Measurements from ENCODE around the gene ATP11B.

ATP11B gene

DNA sequence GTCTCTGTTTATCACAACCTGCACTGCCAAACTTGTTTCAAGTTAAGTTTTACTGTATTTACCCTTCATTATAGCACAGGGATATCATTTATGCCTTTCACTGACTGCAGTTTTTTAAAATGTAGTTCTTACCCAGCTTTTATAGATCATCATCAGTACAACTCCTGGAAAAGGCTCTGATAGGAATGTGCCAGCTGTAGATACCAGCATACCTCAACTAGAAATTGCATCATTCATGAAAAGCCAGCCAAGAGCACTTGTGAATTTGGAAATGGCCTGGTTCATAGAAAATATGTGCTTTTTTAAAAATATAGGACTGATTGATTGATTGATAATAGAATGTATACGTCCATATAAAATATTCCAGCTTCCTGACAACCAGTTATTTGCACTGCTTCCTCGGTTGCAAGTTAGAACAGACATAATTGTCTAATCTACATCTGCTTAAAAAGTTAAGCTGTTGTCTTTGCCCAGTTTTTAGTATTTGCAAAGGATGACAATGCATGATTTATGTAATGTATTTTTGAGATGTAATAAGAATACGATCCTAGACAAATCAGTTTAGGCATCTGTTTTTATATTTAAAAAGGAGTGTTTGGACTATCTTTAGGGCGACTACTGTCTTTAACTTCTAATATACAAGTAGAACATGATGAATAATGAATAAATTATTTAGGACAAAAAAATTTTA is 128.5 kb downstream of the ATP11B start:
- Mint-ChIP-seq H3K4me3 (no peak overlapping the region), H3K27me3 (no peaks in the 10 kb centered on the region), H3K36me3 (ENCODE audit: low read depth) (peaks cover 59% of the 10 kb centered on the region), H3K27ac (no peak overlapping the region), H3K4me1 (ENCODE audit: low read depth) (no peaks in the 10 kb centered on the region), H3K9me3 (peaks cover 2% of the 10 kb centered on the region)
- DNase-seq, result no peak

- DNase-seq, result no peak
- Mint-ChIP-seq H3K4me1 (ENCODE audit: low read depth) (peaks cover 8% of the 10 kb centered on the region), H3K27me3 (no peaks in the 10 kb centered on the region), H3K36me3 (ENCODE audit: low read depth) (peaks cover 60% of the 10 kb centered on the region), H3K9me3 (peaks cover 11% of the 10 kb centered on the region), H3K4me3 (no peak overlapping the region), H3K27ac (no peak overlapping the region)
Measured at GRCh38 chr3:182925330-182925943, 132.1 kb downstream of the ATP11B start.

GRCh38 chr3:182925944-182926337 is 132.6 kb downstream of the ATP11B start:
- no peak for DNase-seq
- Mint-ChIP-seq H3K27ac (no peak overlapping the region), H3K9me3 (peaks cover 11% of the 10 kb centered on the region), H3K36me3 (ENCODE audit: low read depth) (peaks cover 55% of the 10 kb centered on the region), H3K4me3 (no peak overlapping the region), H3K4me1 (ENCODE audit: low read depth) (peaks cover 8% of the 10 kb centered on the region), H3K27me3 (no peaks in the 10 kb centered on the region)

GRCh38 chr3:182935803-182936202 is 142.5 kb downstream of the ATP11B start:
- H3K27me3 Mint-ChIP-seq, result no peaks in the 10 kb centered on the region
- peaks cover 24% of the 10 kb centered on the region for H3K36me3 Mint-ChIP-seq (ENCODE audit: low read depth)
- H3K4me1 Mint-ChIP-seq (ENCODE audit: low read depth), result peaks cover 43% of the 10 kb centered on the region
- peak overlapping the region; percentile 59 for H3K27ac Mint-ChIP-seq
- H3K4me3 Mint-ChIP-seq, result no peak overlapping the region
- DNase-seq, result no peak
- H3K9me3 Mint-ChIP-seq, result peaks cover 8% of the 10 kb centered on the region

DNA sequence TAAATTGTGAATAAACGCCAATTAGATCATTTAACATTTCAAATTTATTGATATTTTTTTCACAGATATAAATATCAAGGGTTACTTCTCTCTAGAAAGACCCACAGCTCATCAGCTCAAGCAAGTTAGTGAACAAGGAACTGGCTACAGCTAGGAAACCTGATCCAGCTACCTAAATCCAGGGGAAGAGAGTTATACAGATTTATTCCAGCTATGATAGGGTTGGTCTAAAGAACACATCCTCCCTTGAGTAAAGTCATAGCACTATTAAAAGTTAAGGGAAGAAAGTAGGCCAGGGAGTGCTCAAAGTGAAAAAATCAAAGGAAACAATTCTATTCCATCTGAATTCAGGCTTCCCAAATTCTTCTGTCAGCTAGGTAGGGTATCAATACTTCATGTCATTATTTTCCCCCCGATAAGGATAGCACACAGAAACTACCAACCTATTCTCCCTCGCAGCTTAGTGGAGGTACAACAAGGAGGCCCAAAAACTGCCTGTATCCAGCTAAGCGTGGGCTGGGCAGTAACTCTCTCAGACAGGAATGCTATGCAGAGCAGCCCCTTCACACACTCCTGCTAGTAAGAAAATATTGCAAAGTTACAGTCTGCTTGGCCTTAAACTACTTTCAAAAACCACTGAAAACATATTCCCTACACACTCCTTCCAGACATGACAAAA is 143.1 kb downstream of the ATP11B start:
- H3K4me3 Mint-ChIP-seq, result no peak overlapping the region
- H3K4me1 Mint-ChIP-seq (ENCODE audit: low read depth), result peaks cover 47% of the 10 kb centered on the region
- DNase-seq, result no peak
- H3K27me3 Mint-ChIP-seq, result no peaks in the 10 kb centered on the region
- H3K9me3 Mint-ChIP-seq, result peaks cover 8% of the 10 kb centered on the region
- peaks cover 25% of the 10 kb centered on the region for H3K36me3 Mint-ChIP-seq (ENCODE audit: low read depth)
- peak overlapping the region; percentile 50 for H3K27ac Mint-ChIP-seq

DNA sequence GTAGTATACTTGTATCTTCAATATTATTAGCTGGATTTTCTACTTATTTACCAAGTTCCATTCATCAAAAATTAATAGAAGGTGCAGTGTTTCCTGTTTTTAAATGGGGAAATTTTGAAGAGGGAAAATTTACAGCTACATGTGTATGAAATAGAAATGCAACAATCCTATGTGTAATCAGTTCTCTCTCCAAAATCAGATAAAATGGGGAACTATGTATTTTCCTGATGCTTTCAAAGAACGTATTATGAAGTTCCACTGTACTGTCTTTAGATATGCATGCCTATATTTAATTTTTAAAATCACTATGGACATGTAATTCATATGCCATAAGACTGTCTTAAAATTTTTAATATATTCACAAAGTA is 143.6 kb downstream of the ATP11B start:
- Mint-ChIP-seq H3K9me3 (peaks cover 6% of the 10 kb centered on the region), H3K36me3 (ENCODE audit: low read depth) (peaks cover 22% of the 10 kb centered on the region), H3K4me1 (ENCODE audit: low read depth) (peaks cover 47% of the 10 kb centered on the region), H3K27ac (no peak overlapping the region), H3K27me3 (no peaks in the 10 kb centered on the region), H3K4me3 (no peak overlapping the region)
- no peak for DNase-seq

GRCh38 chr3:182937293-182938051 is 144.2 kb downstream of the ATP11B start:
- no peak for DNase-seq
- Mint-ChIP-seq H3K4me3 (no peak overlapping the region), H3K9me3 (peaks cover 3% of the 10 kb centered on the region), H3K4me1 (ENCODE audit: low read depth) (peaks cover 47% of the 10 kb centered on the region), H3K27me3 (no peaks in the 10 kb centered on the region), H3K36me3 (ENCODE audit: low read depth) (peaks cover 19% of the 10 kb centered on the region), H3K27ac (peak overlapping the region; percentile 14)

- Mint-ChIP-seq H3K36me3 (ENCODE audit: low read depth) (peaks cover 29% of the 10 kb centered on the region), H3K27ac (peak overlapping the region; percentile 85), H3K27me3 (no peaks in the 10 kb centered on the region), H3K4me1 (ENCODE audit: low read depth) (peaks cover 42% of the 10 kb centered on the region), H3K4me3 (no peak overlapping the region), H3K9me3 (no peaks in the 10 kb centered on the region)
- DNase-seq, result no peak
Measured at GRCh38 chr3:182940266-182940808, 147.0 kb downstream of the ATP11B start.

DNA sequence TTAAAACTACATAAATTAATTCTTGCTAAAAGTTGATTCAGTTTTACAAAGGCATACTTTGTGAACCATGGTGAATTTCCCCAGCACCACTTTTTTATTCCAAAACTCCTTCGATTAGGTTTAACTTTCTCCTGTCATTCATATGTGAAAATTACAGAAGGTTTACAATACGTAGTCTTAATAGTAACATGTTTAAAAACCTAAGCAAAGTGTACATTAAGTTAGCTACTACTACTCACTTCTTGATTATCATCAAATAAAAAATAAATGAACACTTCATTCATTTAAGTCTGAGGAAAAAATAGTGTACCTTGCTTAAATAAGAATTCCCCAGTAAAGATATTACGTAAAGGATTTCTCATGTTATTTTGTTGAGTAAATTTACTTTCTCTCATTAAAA is 148.4 kb downstream of the ATP11B start:
- DNase-seq, result no peak
- no peaks in the 10 kb centered on the region for H3K9me3 Mint-ChIP-seq
- H3K27me3 Mint-ChIP-seq, result no peaks in the 10 kb centered on the region
- peaks cover 30% of the 10 kb centered on the region for H3K4me1 Mint-ChIP-seq (ENCODE audit: low read depth)
- no peak overlapping the region for H3K4me3 Mint-ChIP-seq
- H3K27ac Mint-ChIP-seq, result no peak overlapping the region
- peaks cover 43% of the 10 kb centered on the region for H3K36me3 Mint-ChIP-seq (ENCODE audit: low read depth)

DNA sequence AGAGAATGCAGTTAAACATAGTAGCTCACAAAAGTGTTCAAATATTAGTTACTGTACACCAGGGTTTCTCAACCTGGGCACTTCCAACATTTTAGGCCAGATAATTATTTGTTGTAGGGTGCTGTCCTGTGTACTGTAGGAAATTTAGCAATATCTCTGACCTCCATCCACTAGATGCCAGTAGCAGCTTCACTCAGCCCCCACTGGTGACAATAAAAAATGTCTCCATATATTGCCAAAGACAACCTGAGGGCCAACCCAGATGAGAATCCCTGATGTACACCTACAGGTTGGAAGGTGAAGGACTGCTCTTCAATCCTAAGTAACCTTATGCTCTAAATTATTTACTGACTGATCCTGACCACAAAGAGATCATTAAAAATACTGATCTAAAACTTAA is 154.6 kb downstream of the ATP11B start:
- H3K36me3 Mint-ChIP-seq (ENCODE audit: low read depth), result peaks cover 58% of the 10 kb centered on the region

GRCh38 chr3:182948305-182948704 is 155.0 kb downstream of the ATP11B start:
- no peak for DNase-seq
- Mint-ChIP-seq H3K4me1 (ENCODE audit: low read depth) (no peaks in the 10 kb centered on the region), H3K4me3 (no peak overlapping the region), H3K9me3 (no peaks in the 10 kb centered on the region), H3K27ac (no peak overlapping the region), H3K27me3 (no peaks in the 10 kb centered on the region), H3K36me3 (ENCODE audit: low read depth) (peaks cover 61% of the 10 kb centered on the region)

More for the DNA sequence above, 154.6 kb downstream of the ATP11B start:
- Mint-ChIP-seq H3K27me3 (no peaks in the 10 kb centered on the region), H3K4me3 (no peak overlapping the region), H3K27ac (no peak overlapping the region), H3K9me3 (no peaks in the 10 kb centered on the region), H3K4me1 (ENCODE audit: low read depth) (no peaks in the 10 kb centered on the region)
- no peak for DNase-seq

DNA sequence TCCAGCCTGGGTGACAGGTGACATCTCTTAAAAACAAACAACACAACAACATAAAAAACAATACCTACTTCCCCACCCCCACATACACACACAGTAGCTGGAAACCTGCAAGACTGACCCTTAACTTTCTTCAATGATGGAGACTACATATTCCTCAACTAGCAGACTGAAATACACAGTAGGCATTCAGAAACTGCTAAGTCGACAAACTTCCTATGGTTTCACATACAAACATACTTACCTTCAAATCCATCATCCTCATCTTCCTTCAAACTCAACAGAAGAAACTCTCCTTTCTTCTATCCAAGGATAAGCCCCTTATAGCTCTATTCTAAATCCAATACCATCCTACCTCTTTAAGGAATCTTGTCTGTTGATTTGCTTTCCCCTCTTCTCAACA is 156.4 kb downstream of the ATP11B start:
- H3K9me3 Mint-ChIP-seq, result no peaks in the 10 kb centered on the region
- peaks cover 55% of the 10 kb centered on the region for H3K36me3 Mint-ChIP-seq (ENCODE audit: low read depth)
- H3K4me1 Mint-ChIP-seq (ENCODE audit: low read depth), result no peaks in the 10 kb centered on the region
- H3K4me3 Mint-ChIP-seq, result no peak overlapping the region
- no peaks in the 10 kb centered on the region for H3K27me3 Mint-ChIP-seq
- no peak overlapping the region for H3K27ac Mint-ChIP-seq
- no peak for DNase-seq

DNA sequence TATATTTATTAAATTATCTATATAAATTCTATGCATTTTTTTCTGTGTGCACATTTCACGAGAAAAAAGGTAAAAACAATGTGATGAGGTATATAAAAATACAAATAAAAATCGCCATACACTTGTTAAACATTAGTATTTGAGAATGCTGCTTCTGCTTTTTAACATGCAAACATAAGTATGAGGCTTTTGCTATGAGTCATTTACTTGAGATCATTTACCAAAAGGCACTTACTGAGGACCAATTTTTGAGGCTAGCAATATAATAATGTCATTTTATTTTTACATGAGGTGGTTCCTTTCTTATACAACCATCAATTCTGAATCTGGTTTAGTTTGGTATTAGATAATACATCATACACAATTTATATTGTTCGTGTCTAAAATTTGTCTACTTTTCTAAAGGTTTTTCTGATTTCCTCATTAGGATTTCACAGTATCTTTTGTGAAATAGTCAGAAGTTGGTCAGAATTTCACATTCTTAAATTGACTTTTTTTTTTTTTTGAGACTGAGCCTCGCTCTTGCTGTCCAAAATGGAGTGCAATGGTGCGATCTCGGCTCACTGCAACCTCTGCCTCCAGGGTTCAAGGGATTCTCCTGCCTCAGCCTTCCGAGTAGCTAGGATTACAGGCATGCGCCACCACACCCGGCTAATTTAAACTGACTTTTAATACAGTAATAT is 161.4 kb downstream of the ATP11B start:
- Mint-ChIP-seq H3K27me3 (no peaks in the 10 kb centered on the region), H3K4me3 (no peak overlapping the region), H3K9me3 (no peaks in the 10 kb centered on the region), H3K4me1 (ENCODE audit: low read depth) (peaks cover 2% of the 10 kb centered on the region), H3K27ac (no peak overlapping the region), H3K36me3 (ENCODE audit: low read depth) (peaks cover 50% of the 10 kb centered on the region)
- DNase-seq, result no peak

DNA sequence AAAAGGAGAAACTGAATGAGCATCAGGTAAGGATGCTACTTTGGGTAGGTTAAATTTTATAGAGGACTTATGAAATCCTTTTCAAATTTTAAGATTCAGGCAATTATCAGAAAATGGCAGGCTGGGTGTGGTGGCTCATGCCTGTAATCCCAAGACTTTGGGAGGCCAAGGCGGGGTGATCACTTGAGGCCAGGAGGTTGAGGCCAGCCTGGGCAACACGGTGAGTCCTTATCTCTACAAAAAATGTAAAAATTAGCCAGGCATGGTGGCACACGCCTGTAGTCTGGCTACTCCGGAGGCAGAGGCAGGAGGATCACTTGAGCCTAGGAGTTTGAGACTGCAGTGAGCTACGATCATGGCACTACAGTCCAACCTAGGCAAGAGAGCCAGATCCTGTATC is 163.9 kb downstream of the ATP11B start:
- no peak for DNase-seq
- Mint-ChIP-seq H3K4me1 (ENCODE audit: low read depth) (peaks cover 8% of the 10 kb centered on the region), H3K27ac (no peak overlapping the region), H3K9me3 (no peaks in the 10 kb centered on the region), H3K27me3 (no peaks in the 10 kb centered on the region), H3K36me3 (ENCODE audit: low read depth) (peaks cover 65% of the 10 kb centered on the region), H3K4me3 (no peak overlapping the region)

All from activated T-cell treated with anti-CD3 and anti-CD28 coated beads, Interleukin-2, amount 50 U/mL, for 24 hours (primary cell).